HepG2 (cell line): Measurements from ENCODE around the gene PCARE. TPM values are rescaled to one million over a fixed set of nuclear protein-coding genes. Genes with fewer than 3 reads are reported as not detected.

Experiments used
- ATAC-seq: fragments of 200-7000 bp; cut with Tn5 transposase; 3 replicates; pipeline ENCODE4 v1.9.1; 2020; ENCODE audit warnings: mild to moderate bottlenecking, moderate library complexity
- BruUV-seq: library from RNA; stranded (reverse); fragments of 400-500 nt; replicated peaks from 2 replicates; lab custom pipeline; 2021; lab: Mats Ljungman, UMichigan
- CTCF ChIA-PET: fragments of 300-600 bp; formaldehyde crosslinking; extraction: SDS; loops from one replicate; lab custom pipeline; 2021; ENCODE audit warnings: low total read pairs, inconsistent platforms, low intra/inter-chr PET ratio; lab: Yijun Ruan, JAX
- POLR2A ChIA-PET: fragments of 350-600 bp; sonication (Branson Sonifier 250); formaldehyde crosslinking; loops from one replicate; lab custom pipeline; 2020; ENCODE audit warnings: antibody characterized with exemption, inconsistent platforms; lab: Yijun Ruan, JAX
- DNase-seq: peaks from one replicate; pipeline ENCODE4 v3.0.0-alpha.2; 2015; ENCODE audit warnings: low spot score
- FAIRE-seq: peaks from 3 replicates; lab custom pipeline; 2011; peaks lifted over from hg19 to GRCh38; lab: Jason Lieb, UNC
- H2AFZ ChIP-seq: one replicate; pipeline ENCODE4 v1.6.1; 2011; ENCODE audit warnings: low read length, inconsistent platforms
- H3K27ac ChIP-seq: fragments of 300-600 bp; 3 replicates; pipeline ENCODE4 v1.8.0; 2011; ENCODE audit warnings: mixed run types, mild to moderate bottlenecking, mixed read lengths, low read length, inconsistent platforms; ENCODE audit not compliant: insufficient read depth; ENCODE audit errors: extremely low read length
- H3K27me3 ChIP-seq, 2 experiments: fragments of 200-600 bp in 1 of 2; 2 replicates in 1 of 2; 3 replicates in 1 of 2; pipeline versions ENCODE4 v1.6.0 to v1.8.0; 2011; ENCODE audit warnings: low read length in 2 of 2, mild to moderate bottlenecking in 2 of 2, moderate library complexity in 2 of 2, inconsistent platforms in 1 of 2; ENCODE audit not compliant: insufficient read depth in 2 of 2, control insufficient read depth in 1 of 2
- H3K36me3 ChIP-seq, 2 experiments: fragments of 200-600 bp in 1 of 2; replicated peaks in 1 of 2; 2 replicates in 1 of 2; 3 replicates in 1 of 2; pipeline versions ENCODE4 v1.5.1 to v1.8.0; 2011; ENCODE audit warnings: low read length in 2 of 2, inconsistent platforms in 1 of 2; ENCODE audit not compliant: insufficient read depth in 2 of 2, control insufficient read depth in 1 of 2
- H3K4me1 ChIP-seq: 2 replicates; pipeline ENCODE4 v1.5.1; 2012; ENCODE audit warnings: low read length, inconsistent platforms; ENCODE audit not compliant: insufficient read depth
- H3K4me2 ChIP-seq: 2 replicates; pipeline ENCODE4 v1.6.0; 2011; ENCODE audit warnings: low read depth, low read length, inconsistent platforms
- H3K4me3 ChIP-seq, 3 experiments: fragments of 200-600 bp in 1 of 3; sonication (generic), shearing (Covaris generic) in 1 of 3; replicated peaks in 1 of 3; 2 replicates each; pipeline ENCODE4 v1.5.1; 2011 to 2016; ENCODE audit warnings: low read length in 3 of 3, inconsistent platforms in 2 of 3, low read depth in 2 of 3, mild to moderate bottlenecking in 2 of 3, control low read depth in 1 of 3, mixed read lengths in 1 of 3; ENCODE audit not compliant: insufficient read depth in 1 of 3
- H3K79me2 ChIP-seq: one replicate; pipeline ENCODE4 v1.6.1; 2011; ENCODE audit warnings: low read length, inconsistent platforms; ENCODE audit not compliant: insufficient read depth
- H3K9ac ChIP-seq: 2 replicates; pipeline ENCODE4 v1.6.0; 2011; ENCODE audit warnings: mild to moderate bottlenecking, low read depth, low read length, inconsistent platforms; ENCODE audit not compliant: insufficient read depth
- H3K9me3 ChIP-seq: 2 replicates; pipeline ENCODE4 v1.5.1; 2012; ENCODE audit warnings: mild to moderate bottlenecking, low read length
- H4K20me1 ChIP-seq: 2 replicates; pipeline ENCODE4 v1.6.0; 2011; ENCODE audit warnings: inconsistent platforms, mild to moderate bottlenecking, low read length, moderate library complexity; ENCODE audit not compliant: insufficient read depth
- AHDC1 ChIP-seq: sonication (generic); formaldehyde crosslinking; IDR thresholded peaks from 2 replicates; pipeline ENCODE4 v1.5.1; 2020; ENCODE audit warnings: mild to moderate bottlenecking, missing genetic modification reagents, borderline replicate concordance
- ATRX ChIP-seq: sonication (generic); formaldehyde crosslinking; IDR thresholded peaks from 2 replicates; pipeline ENCODE4 v1.4.0; 2020; ENCODE audit warnings: missing genetic modification reagents, borderline replicate concordance
- CCAR2 ChIP-seq: fragments of 200-400 bp; formaldehyde crosslinking; optimal IDR thresholded peaks from 2 replicates; pipeline ENCODE3; 2018; ENCODE audit warnings: low read depth, mild to moderate bottlenecking, low read length, moderate library complexity
- EEA1 ChIP-seq: sonication (generic); formaldehyde crosslinking; IDR thresholded peaks from 2 replicates; pipeline ENCODE4 v1.5.1; 2020; ENCODE audit warnings: mild to moderate bottlenecking, missing genetic modification reagents, borderline replicate concordance
- ELK4 ChIP-seq: sonication (generic); formaldehyde crosslinking; IDR thresholded peaks from 2 replicates; pipeline ENCODE4 v1.9.0; 2021; ENCODE audit warnings: missing genetic modification reagents, borderline replicate concordance
- HOMEZ ChIP-seq: IDR thresholded peaks from 2 replicates; pipeline ENCODE4 v1.6.1; 2016; ENCODE audit warnings: low read depth
- NCOA2 ChIP-seq: sonication (generic); formaldehyde crosslinking; IDR thresholded peaks from 2 replicates; pipeline ENCODE4 v1.8.0; 2022; ENCODE audit warnings: inconsistent platforms
- NCOA5 ChIP-seq: sonication (generic); formaldehyde crosslinking; IDR thresholded peaks from 2 replicates; pipeline ENCODE4 v1.4.0; 2020; ENCODE audit warnings: missing genetic modification reagents
- NFIC ChIP-seq: IDR thresholded peaks from 2 replicates; pipeline ENCODE4 v1.6.1; 2012; ENCODE audit warnings: mild to moderate bottlenecking, low read length, inconsistent platforms
- RARG ChIP-seq: sonication (generic); formaldehyde crosslinking; IDR thresholded peaks from 2 replicates; pipeline ENCODE4 v1.4.0; 2020; ENCODE audit warnings: low read depth, mild to moderate bottlenecking, missing genetic modification reagents
- ZBTB7B ChIP-seq: sonication (generic); formaldehyde crosslinking; IDR thresholded peaks from 2 replicates; pipeline ENCODE4 v1.4.0; 2020; ENCODE audit warnings: missing genetic modification reagents
- ZNF367 ChIP-seq: sonication (generic); formaldehyde crosslinking; IDR thresholded peaks from 2 replicates; pipeline ENCODE4 v1.4.0; 2020; ENCODE audit warnings: missing genetic modification reagents, borderline replicate concordance
- ZNF780A ChIP-seq: sonication (generic); formaldehyde crosslinking; IDR thresholded peaks from 2 replicates; pipeline ENCODE4 v1.8.0; 2022; ENCODE audit warnings: mild to moderate bottlenecking, missing genetic modification reagents, moderate library complexity
- WGBS: methylation state at CpG from one replicate; pipeline ENCODE4 v1.1.6; 2017; ENCODE audit warnings: low lambda C conversion rate; 5-methylcytosine and 5-hydroxymethylcytosine counted together
- in situ Hi-C: cut with HindIII; loops from 2 replicates; pipeline ENCODE4 v1.10.0; 2017; ENCODE audit warnings: low pct_unique_long_range_greater_than_20kb; ENCODE audit not compliant: extremely low pct_ligation_motif_present
- intact Hi-C: fragments of 100-400 bp; cut with micrococcal nuclease; formaldehyde crosslinking; loops from one replicate; pipeline ENCODE4 v1.10.0; 2022; ENCODE audit not compliant: unreplicated experiment
- polyA plus RNA-seq, 8 experiments: library from polyadenylated mRNA; depleted of rRNA in 3 of 8; stranded (reverse) in 7 of 8; unstranded in 1 of 8; fragments of >200 nt; fragmentation: Illumina TruSeq in 4 of 8; extraction: Trizol in 4 of 8; gene quantifications; 2 replicates each; pipeline versions ENCODE4 v1.2.1 to v1.2.3, GENCODE V29; 2011 to 2016; ENCODE audit warnings: low read depth in 4 of 8, missing spikeins in 1 of 8, mixed read lengths in 1 of 8; ENCODE audit not compliant: insufficient read depth in 1 of 8
- total RNA-seq, 5 experiments: library from RNA; depleted of rRNA; stranded (reverse); fragments of >200 nt; fragmentation: Illumina TruSeq; extraction: Trizol; gene quantifications; 2 replicates each; pipeline ENCODE4 v1.2.3, GENCODE V29; 2016; ENCODE audit warnings: low read depth in 1 of 5

Gene PCARE
- total and polyA plus RNA-seq, 2 of the 13 experiments (the other 11 are each of a cell fraction or from before 2014, with no cell fraction given) = not detected

GRCh38 chr2:29068513-29068912, 5.8 kb downstream of the PCARE start:
- intact Hi-C loops = no loop called here
- Histone ChIP-seq H3K9ac (no peak overlapping the region), H3K79me2 (no peaks in the 10 kb centered on the region)
- ATAC-seq = no peak
- TF ChIP-seq ZNF367 (CRISPR knock-in tag) = no peak
- no peak for TF ChIP-seq HOMEZ
- TF ChIP-seq AHDC1 (CRISPR knock-in tag) = no peak
- TF ChIP-seq ZNF780A (CRISPR knock-in tag) = no peak
- no peak for TF ChIP-seq ZBTB7B (CRISPR knock-in tag)
- no peak for TF ChIP-seq CCAR2
- TF ChIP-seq EEA1 (CRISPR knock-in tag) = no peak
- TF ChIP-seq NCOA5 = no peak
- TF ChIP-seq ELK4 (CRISPR knock-in tag) = no peak
- TF ChIP-seq ATRX (CRISPR knock-in tag) = no peak
- no peak for TF ChIP-seq NFIC
- no peak for TF ChIP-seq NCOA2 (CRISPR knock-in tag)
- TF ChIP-seq RARG = no peak
- TF ChIP-seq, all 625 proteins: peak for 0
- Histone ChIP-seq H3K4me3 (no peak overlapping the region), H3K4me2 (no peak overlapping the region; the same call in 1 of the 2 replicates), H4K20me1 (no peaks in the 10 kb centered on the region), H3K27ac (no peak overlapping the region), H2AFZ (no peak overlapping the region), H3K36me3 (no peaks in the 10 kb centered on the region), H3K4me1 (no peaks in the 10 kb centered on the region), H3K9me3 (no peaks in the 10 kb centered on the region), H3K27me3 (peaks cover 6 to 56% of the 10 kb centered on the region in 2 experiments; a peak in 4 of 5 replicates)
- 20% methylated on average over 7 of the region's 7 CpGs for WGBS
- FAIRE-seq (no peak), DNase-seq (no peak)
- POLR2A ChIA-PET = no interaction called here
- in situ Hi-C loops = no loop called here
- no TSS peak for BruUV-seq
- CTCF ChIA-PET = no interaction called here
